Gastroesophageal sphincter (tissue), 2 donors: ENCODE results near the gene SLCO3A1.

Experiments
- POLR2A ChIP-seq, 2 donors: fragments of 450-650 bp; IDR thresholded peaks; one replicate each; pipeline ENCODE4 v1.6.1; 2017; ENCODE audit warnings: antibody characterized with exemption in 2 of 2, mild to moderate bottlenecking in 2 of 2, moderate library complexity in 1 of 2
- POLR2AphosphoS5 ChIP-seq: sonication (generic); formaldehyde crosslinking; IDR thresholded peaks from one replicate; pipeline ENCODE4 v1.6.1; 2017; ENCODE audit warnings: antibody characterized with exemption

DNA sequence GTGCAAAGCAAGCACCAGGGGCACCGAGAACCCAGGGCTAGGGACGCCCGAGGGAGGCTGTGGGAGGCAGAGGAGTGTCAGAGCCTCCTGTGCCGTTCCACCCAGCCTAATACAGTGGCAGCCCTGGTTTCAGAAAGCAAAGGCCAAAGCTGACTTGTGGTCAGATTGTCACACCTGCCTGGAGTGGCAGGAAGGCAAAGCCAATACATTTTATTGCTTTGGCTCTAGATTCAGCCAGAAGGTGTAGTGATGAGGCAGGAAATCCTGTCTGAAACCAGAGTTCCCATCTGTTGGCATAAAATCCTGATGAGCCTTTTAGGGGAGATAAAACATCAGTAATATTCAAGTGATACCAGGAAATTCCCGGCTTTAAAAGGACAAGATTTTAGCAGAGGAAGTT lies 168.3 kb downstream of the SLCO3A1 start:
- TF ChIP-seq POLR2AphosphoS5, result no peak
- TF ChIP-seq POLR2A (IDR thresholded peaks at IDR 0.05), result no peak
